Measurements from ENCODE around the gene MBD6. TPM values are rescaled to one million over a fixed set of nuclear protein-coding genes. Genes with fewer than 3 reads are reported as not detected.
A peak's percentile ranks its signal among the peaks of the same experiment; 100 is the strongest.

MBD6 gene
- polyA plus RNA-seq: 6.3 TPM

- peaks cover 36 to 39% (median 37%) of the 10 kb centered on the region in 3 donors for H3K4me1 Mint-ChIP-seq
- peak within 1 kb of the TSS; percentile 99 to 100 (median 100) for H3K27ac Mint-ChIP-seq
These were observed at the start of gene MBD6 for GRCh38 chr12:57522011-57522886. Gene MBD6 (plus strand): TSS chr12:57522824. CDS start chr12:57524304, 1,480 bp downstream.

GRCh38 chr12:57473392-57473791, 49.2 kb upstream of the MBD6 start:
- Mint-ChIP-seq H3K27ac (peak overlapping the region in 1 of 3 donors; percentile 64), H3K36me3 (peaks cover 12% of the 10 kb centered on the region), H3K27me3 (no peaks in the 10 kb centered on the region), H3K4me3 (peak overlapping the region in 1 of 4 donors; percentile 60), H3K9me3 (no peaks in the 10 kb centered on the region), H3K4me1 (peaks cover 21 to 31% (median 21%) of the 10 kb centered on the region in 3 donors)

More at GRCh38 chr12:57522011-57522886, at the start of gene MBD6:
- H3K36me3 Mint-ChIP-seq: no peaks in the 10 kb centered on the region
- peaks cover 1% of the 10 kb centered on the region for H3K27me3 Mint-ChIP-seq
- peak within 1 kb of the TSS; percentile 93 to 100 (median 98) for H3K4me3 Mint-ChIP-seq
- no peaks in the 10 kb centered on the region for H3K9me3 Mint-ChIP-seq

GRCh38 chr12:57473886-57474285, 48.7 kb upstream of the MBD6 start:
- Mint-ChIP-seq H3K9me3 (no peaks in the 10 kb centered on the region), H3K4me1 (peaks cover 26 to 36% (median 26%) of the 10 kb centered on the region in 3 donors), H3K36me3 (peaks cover 10% of the 10 kb centered on the region), H3K27me3 (no peaks in the 10 kb centered on the region), H3K4me3 (peak overlapping the region in 2 of 4 donors; percentile 31 to 60), H3K27ac (peak overlapping the region in 2 of 3 donors; percentile 18 to 65)

- no peaks in the 10 kb centered on the region for H3K9me3 Mint-ChIP-seq
- peaks cover 9% of the 10 kb centered on the region for H3K36me3 Mint-ChIP-seq
- peaks cover 27 to 38% (median 30%) of the 10 kb centered on the region in 3 donors for H3K4me1 Mint-ChIP-seq
- peak overlapping the region; percentile 18 to 65 (median 54) for H3K27ac Mint-ChIP-seq
- no peaks in the 10 kb centered on the region for H3K27me3 Mint-ChIP-seq
- peak overlapping the region in 3 of 4 donors; percentile 31 to 88 (median 60) for H3K4me3 Mint-ChIP-seq
These were observed 48.2 kb upstream of the MBD6 start for GRCh38 chr12:57474430-57474829.

GRCh38 chr12:57474862-57475261, 47.8 kb upstream of the MBD6 start:
- Mint-ChIP-seq H3K4me1 (peaks cover 31 to 43% (median 35%) of the 10 kb centered on the region in 3 donors), H3K9me3 (no peaks in the 10 kb centered on the region), H3K27me3 (no peaks in the 10 kb centered on the region), H3K4me3 (peak overlapping the region; percentile 46 to 67 (median 60)), H3K27ac (peak overlapping the region in 2 of 3 donors; percentile 54 to 65), H3K36me3 (peaks cover 5% of the 10 kb centered on the region)

- Mint-ChIP-seq H3K36me3 (peaks cover 5% of the 10 kb centered on the region), H3K9me3 (no peaks in the 10 kb centered on the region), H3K4me3 (peak overlapping the region; percentile 77 to 99 (median 92)), H3K27me3 (no peaks in the 10 kb centered on the region), H3K4me1 (peaks cover 33 to 47% (median 41%) of the 10 kb centered on the region in 3 donors), H3K27ac (peak overlapping the region in 2 of 3 donors; percentile 96 to 99)
These were observed 47.1 kb upstream of the MBD6 start for GRCh38 chr12:57475271-57476161.

GRCh38 chr12:57476162-57476992, 46.2 kb upstream of the MBD6 start:
- Mint-ChIP-seq H3K4me3 (peak overlapping the region; percentile 88 to 99 (median 98)), H3K9me3 (no peaks in the 10 kb centered on the region), H3K36me3 (peaks cover 5% of the 10 kb centered on the region)

GRCh38 chr12:57476993-57477709, 45.5 kb upstream of the MBD6 start:
- H3K4me1 Mint-ChIP-seq: peaks cover 39 to 55% (median 52%) of the 10 kb centered on the region in 3 donors
- H3K4me3 Mint-ChIP-seq: peak overlapping the region; percentile 88 to 99 (median 98)
- no peaks in the 10 kb centered on the region for H3K9me3 Mint-ChIP-seq
- H3K27ac Mint-ChIP-seq: peak overlapping the region; percentile 96 to 99 (median 97)
- H3K36me3 Mint-ChIP-seq: peaks cover 10% of the 10 kb centered on the region
- no peaks in the 10 kb centered on the region for H3K27me3 Mint-ChIP-seq

More at GRCh38 chr12:57476162-57476992, 46.2 kb upstream of the MBD6 start:
- no peaks in the 10 kb centered on the region for H3K27me3 Mint-ChIP-seq
- H3K4me1 Mint-ChIP-seq: peaks cover 39 to 51% (median 47%) of the 10 kb centered on the region in 3 donors
- peak overlapping the region; percentile 96 to 99 (median 97) for H3K27ac Mint-ChIP-seq

GRCh38 chr12:57477710-57478681, 44.6 kb upstream of the MBD6 start:
- Mint-ChIP-seq H3K4me3 (peak overlapping the region; percentile 88 to 99 (median 98)), H3K4me1 (peaks cover 40 to 55% (median 54%) of the 10 kb centered on the region in 3 donors), H3K27me3 (no peaks in the 10 kb centered on the region)

GRCh38 chr12:57479043-57479375, 43.6 kb upstream of the MBD6 start:
- H3K36me3 Mint-ChIP-seq: peaks cover 10% of the 10 kb centered on the region
- peak overlapping the region; percentile 96 to 99 (median 97) for H3K27ac Mint-ChIP-seq
- H3K9me3 Mint-ChIP-seq: no peaks in the 10 kb centered on the region
- H3K4me3 Mint-ChIP-seq: peak overlapping the region; percentile 88 to 99 (median 98)
- H3K27me3 Mint-ChIP-seq: no peaks in the 10 kb centered on the region
- H3K4me1 Mint-ChIP-seq: peaks cover 42 to 57% (median 52%) of the 10 kb centered on the region in 3 donors

More at GRCh38 chr12:57477710-57478681, 44.6 kb upstream of the MBD6 start:
- Mint-ChIP-seq H3K36me3 (peaks cover 10% of the 10 kb centered on the region), H3K27ac (peak overlapping the region; percentile 96 to 99 (median 97)), H3K9me3 (no peaks in the 10 kb centered on the region)

- Mint-ChIP-seq H3K4me3 (peak within 1 kb of the TSS; percentile 88 to 99 (median 98)), H3K36me3 (peaks cover 8% of the 10 kb centered on the region), H3K9me3 (no peaks in the 10 kb centered on the region), H3K27me3 (no peaks in the 10 kb centered on the region), H3K4me1 (peaks cover 42 to 52% (median 51%) of the 10 kb centered on the region in 3 donors), H3K27ac (peak within 1 kb of the TSS; percentile 96 to 99 (median 97))
These were observed 43.1 kb upstream of the MBD6 start, which contains the start of gene ARHGAP9 for GRCh38 chr12:57479376-57480115. Gene ARHGAP9 (minus strand): TSS chr12:57479866. CDS start chr12:57479406, 460 bp downstream.

- Mint-ChIP-seq H3K27ac (peak overlapping the region; percentile 96 to 99 (median 97)), H3K4me1 (peaks cover 38 to 43% (median 40%) of the 10 kb centered on the region in 3 donors)
These were observed 41.0 kb upstream of the MBD6 start for GRCh38 chr12:57481671-57482070.

More at GRCh38 chr12:57481671-57482070, 41.0 kb upstream of the MBD6 start:
- H3K4me3 Mint-ChIP-seq: peak overlapping the region in 2 of 4 donors; percentile 44 to 88
- H3K36me3 Mint-ChIP-seq: peaks cover 8% of the 10 kb centered on the region
- no peaks in the 10 kb centered on the region for H3K27me3 Mint-ChIP-seq
- H3K9me3 Mint-ChIP-seq: no peaks in the 10 kb centered on the region

All from IgD-negative memory B cell (primary cell).